HG03045 (cell line): ENCODE results near the gene KLHL28.
A peak's percentile ranks its signal among the peaks of the same experiment; 100 is the strongest.
"Not testable (repeated sequence)": the region's sequence is repeated elsewhere in the genome, so short reads cannot be mapped to it uniquely, and the experiment has no call there.

ENCODE experiments used
- ATAC-seq: cut with Tn5 transposase; IDR thresholded peaks from one replicate; pipeline ENCODE4 v1.9.1; 2021; ENCODE audit warnings: mild to moderate bottlenecking, moderate library complexity; ENCODE audit not compliant: unreplicated experiment

KLHL28 gene

GRCh38 chr14:44898551-44898950, 63.2 kb downstream of the KLHL28 start:
- ATAC-seq: no peak

DNA sequence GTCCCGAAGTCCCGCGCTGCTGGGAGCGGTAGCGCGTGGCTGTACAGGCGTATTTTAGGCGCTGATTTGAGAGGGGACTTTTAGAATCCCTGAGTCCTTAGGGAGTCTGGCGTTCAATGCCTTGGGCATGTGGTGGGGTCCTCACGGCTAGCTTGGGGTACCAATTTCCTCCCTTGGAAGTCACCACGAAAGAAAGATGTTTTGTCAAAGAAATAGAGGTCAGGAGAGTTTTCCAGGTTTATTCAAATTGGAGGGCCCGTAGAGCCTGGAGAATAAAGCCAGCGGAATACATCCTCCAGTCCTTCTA, 63.9 kb downstream of the KLHL28 start:
- no peak for ATAC-seq

GRCh38 chr14:44897041-44897844, 64.5 kb downstream of the KLHL28 start:
- peak; percentile 94 for ATAC-seq

GRCh38 chr14:44896275-44897040, 65.3 kb downstream of the KLHL28 start:
- ATAC-seq: peak; percentile 1

DNA sequence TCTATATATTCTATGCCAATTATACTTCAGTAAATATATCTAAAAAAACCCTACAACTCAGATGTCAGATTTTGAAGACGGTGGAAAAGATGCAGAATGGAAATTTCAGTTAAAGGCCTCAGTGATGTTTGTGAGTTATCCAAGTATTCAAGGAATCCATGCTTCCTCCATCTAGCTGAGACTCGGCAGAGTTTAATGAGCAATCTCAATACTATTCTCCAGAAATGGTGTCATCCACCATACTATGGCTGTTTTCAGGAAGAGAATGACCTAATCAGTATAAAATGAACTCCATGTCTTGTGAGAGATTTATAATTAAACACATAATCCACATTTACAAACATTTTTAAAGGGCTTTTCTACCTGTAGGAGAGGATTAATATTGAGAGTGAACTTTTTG, 66.0 kb downstream of the KLHL28 start:
- ATAC-seq: no peak

GRCh38 chr14:44893535-44893934, 68.2 kb downstream of the KLHL28 start:
- no peak for ATAC-seq

- ATAC-seq: not testable (repeated sequence)
These were observed 69.9 kb downstream of the KLHL28 start for GRCh38 chr14:44891726-44892372.

DNA sequence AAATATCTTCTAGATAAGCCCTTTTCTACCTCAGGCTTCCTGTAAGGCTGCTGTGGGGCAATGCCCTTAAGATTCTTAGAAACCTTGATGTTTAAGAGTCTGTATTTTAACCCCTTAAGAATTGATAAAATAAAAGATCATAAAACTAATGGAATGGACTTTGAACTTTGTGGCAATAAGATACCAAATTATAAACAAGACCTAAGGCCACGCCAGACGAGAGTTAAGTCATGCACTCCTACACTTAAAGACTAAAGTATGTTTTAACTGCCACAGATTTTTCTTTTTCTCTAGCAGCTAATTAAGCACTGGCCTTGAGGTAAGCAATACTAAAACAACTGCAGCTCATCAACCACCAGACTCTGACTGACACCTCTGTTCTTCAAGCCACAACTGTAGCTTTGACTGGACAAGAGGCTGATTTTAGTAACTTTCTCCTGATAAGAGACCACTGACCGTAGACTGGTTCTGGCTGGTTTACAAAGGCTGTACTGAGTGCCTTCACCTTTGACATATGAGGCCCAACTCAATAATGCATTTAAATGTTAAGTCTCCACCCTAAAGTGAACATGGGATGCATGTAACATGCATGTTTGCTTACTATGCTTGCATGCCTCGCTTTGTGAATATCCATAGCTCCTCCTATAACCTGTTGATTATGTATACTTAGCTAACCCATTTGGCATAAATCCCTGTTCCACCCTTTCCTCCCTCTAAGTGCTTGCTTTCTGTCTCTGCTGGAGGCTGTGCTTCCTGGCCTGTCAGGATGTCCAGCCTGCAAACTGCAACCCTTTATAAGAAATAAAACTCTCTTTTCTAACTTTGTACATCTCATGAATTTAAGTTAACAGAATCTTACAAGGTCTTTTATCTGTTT, 71.9 kb downstream of the KLHL28 start:
- ATAC-seq: no peak

GRCh38 chr14:44887596-44887955, 74.2 kb downstream of the KLHL28 start:
- ATAC-seq: no peak

- ATAC-seq: no peak
These were observed 74.7 kb downstream of the KLHL28 start for GRCh38 chr14:44886860-44887595.

DNA sequence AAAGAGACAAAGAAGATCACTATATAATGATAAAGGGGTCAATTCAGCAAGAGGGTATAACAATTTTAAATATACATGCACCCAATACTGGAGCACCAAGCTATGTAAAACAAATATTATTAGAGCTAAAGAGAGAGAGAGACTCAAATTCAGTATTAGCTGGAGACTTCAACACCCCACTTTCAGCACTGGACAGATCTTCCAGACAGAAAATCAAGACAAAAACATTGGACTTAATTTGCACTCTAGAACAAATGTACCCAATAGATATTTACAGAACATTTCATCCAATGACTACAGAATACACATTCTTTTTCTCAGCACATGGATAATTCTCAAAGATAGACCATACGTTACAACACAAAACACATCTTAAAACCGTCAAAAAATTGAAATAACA, 81.0 kb downstream of the KLHL28 start:
- no peak for ATAC-seq
